Putamen (tissue), 1 donor: Measurements from ENCODE around the gene LPCAT1.
"Not testable (repeated sequence)": the region's sequence is repeated elsewhere in the genome, so short reads cannot be mapped to it uniquely, and the experiment has no call there.

Experiments used
- DNase-seq: peaks from one replicate; pipeline ENCODE4 v3.0.0-alpha.2; 2016; ENCODE audit warnings: low spot score

LPCAT1 gene

GRCh38 chr5:1423901-1424603, 99.7 kb downstream of the LPCAT1 start:
- DNase-seq: no peak

DNA sequence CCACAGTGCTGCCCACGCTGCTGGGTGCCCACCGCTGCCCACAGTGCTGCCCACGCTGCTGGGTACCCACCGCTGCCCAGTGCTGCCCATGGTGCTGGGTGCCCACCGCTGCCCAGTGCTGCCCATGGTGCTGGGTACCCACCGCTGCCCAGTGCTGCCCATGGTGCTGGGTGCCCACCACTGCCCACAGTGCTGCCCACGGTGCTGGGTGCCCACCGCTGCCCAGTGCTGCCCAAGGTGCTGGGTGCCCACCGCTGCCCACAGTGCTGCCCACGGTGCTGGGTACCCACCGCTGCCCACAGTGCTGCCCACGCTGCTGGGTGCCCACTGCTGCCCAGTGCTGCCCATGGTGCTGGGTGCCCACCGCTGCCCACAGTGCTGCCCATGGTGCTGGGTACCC, 101.2 kb downstream of the LPCAT1 start:
- DNase-seq: not testable (repeated sequence)

DNA sequence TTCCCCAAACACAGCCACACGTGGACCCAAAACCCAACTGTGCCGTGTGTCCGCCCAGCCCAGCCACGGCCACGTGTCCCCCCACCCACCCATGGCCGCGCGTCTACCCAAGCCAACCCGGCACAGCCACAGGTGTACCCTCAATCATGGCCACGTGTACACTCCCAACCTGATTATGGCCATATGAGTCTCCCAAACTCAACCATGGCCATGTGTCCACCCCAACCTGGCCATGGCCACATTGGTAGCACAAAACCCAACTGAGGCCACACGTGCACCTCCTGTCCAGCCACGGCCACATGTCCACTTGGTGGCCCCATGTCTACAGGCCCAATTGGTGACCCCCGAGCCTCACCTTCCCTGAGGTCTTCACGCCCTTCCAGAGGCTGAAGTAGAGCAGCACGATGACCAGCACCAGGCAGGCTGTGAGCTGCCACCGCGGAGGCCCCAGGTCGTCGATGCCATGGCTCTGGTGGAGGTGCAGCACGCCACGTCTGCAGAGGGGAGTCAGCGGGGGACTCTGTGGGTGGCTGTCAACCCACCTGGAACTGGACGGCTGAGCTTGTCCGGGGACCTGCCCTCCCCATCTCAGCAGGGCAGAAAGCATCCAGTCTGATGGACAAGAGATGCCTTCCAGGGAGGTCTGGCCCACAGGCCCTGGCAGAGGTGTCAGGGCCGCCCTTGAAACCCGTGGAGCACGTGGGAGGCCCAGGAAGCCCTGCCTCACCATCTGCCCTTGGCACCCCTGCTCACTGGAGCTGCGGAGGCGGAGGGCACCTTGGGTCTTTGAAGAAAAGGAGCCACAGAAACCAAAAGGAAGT, 102.0 kb downstream of the LPCAT1 start:
- no peak for DNase-seq

DNA sequence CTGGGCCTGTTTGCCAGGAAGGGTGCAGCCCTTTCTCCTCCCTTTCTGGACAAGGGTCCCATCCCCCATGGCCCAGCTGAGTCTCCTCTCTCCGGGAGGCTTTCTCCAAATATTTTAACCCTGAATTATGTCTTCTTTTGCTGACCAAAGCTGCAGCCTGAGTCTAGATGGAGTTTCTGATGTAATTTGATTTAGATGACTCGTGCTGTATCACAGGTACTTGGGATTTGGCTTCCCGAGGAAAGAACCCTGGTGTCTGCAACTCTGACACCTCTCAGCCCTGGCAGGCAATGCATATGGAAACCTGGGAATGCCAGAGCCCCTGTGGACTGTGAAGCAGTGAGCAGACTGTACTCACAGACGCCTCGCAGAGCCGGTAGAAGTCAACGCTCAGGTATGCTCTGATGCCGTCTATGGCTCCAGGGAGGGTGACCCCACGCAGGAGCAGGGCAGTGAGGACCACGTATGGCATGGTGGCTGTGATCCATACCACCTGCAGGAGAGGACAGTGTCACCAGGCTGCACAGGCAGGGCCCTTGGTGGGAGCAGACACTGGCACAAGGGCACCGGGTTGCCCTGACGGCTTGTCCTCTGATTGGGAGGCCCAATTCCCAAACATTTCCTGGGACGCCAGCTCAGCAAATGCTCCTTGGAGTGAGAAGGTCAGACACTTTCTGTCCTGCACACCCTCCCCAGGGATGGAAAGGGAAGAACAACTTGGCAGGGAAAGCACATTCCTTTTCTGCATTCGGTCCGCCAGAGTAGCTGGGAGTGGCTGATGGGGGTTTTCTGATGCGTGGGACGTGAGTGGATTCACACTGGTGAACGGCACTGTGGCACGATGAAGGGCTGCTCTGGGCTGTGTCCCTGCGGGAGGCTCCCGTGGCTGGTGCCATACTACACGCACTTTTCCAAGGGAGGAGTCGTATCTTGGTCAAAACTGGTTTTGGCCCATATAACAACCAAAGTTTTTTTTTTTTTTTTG, 103.3 kb downstream of the LPCAT1 start:
- DNase-seq: no peak

DNA sequence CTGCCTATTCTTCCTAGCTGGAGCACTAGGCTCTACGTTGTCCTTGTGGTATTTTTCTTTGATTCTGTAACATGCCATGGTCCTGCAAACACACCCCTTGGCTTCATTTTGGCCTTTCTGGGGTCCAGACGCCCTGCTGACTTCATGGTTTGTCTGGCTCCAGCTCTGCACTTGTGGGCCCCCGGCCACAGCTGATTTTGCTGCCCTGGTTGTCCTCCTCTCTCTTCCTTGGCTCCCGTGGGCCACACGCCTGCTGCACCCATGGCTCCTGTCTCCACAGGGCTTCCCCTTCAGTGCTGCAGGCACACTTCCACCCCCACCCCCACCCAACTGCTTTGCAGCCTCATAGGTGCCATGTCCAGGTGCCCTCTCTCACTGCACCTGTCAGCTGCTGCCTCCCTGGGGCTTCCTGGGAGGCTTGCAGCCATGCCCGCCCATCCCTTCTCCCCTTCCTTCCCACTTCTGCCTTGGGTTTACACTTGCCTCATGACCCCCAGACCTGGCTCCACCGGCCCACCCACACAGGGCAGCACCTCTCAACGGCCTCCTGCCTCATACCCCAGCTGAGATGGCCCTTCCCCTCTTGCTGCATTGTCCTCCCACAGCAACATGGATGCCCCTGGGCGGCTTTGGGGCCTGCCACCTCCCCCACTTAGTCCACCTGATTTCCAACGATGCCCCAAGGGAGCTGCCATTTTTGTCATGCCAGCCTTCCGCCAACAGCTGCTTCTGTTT, 104.1 kb downstream of the LPCAT1 start:
- no peak for DNase-seq

DNA sequence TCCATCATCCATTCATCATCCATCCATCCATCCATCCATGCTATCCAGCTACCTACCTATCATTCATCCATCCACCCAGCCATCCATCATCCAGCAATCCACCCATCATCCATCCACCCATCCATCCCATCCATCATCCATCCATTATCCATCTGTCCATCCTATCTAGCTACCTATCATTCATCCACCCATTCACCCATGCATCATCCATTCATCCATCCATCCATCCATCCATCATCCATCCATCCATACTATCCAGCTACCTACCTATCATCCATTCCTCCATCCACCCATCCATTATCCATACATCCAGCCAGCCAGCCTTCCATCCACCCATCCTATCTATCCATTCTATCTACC, 104.9 kb downstream of the LPCAT1 start:
- no peak for DNase-seq

- no peak for DNase-seq
Observed at GRCh38 chr5:1418238-1418920, 105.4 kb downstream of the LPCAT1 start.

DNA sequence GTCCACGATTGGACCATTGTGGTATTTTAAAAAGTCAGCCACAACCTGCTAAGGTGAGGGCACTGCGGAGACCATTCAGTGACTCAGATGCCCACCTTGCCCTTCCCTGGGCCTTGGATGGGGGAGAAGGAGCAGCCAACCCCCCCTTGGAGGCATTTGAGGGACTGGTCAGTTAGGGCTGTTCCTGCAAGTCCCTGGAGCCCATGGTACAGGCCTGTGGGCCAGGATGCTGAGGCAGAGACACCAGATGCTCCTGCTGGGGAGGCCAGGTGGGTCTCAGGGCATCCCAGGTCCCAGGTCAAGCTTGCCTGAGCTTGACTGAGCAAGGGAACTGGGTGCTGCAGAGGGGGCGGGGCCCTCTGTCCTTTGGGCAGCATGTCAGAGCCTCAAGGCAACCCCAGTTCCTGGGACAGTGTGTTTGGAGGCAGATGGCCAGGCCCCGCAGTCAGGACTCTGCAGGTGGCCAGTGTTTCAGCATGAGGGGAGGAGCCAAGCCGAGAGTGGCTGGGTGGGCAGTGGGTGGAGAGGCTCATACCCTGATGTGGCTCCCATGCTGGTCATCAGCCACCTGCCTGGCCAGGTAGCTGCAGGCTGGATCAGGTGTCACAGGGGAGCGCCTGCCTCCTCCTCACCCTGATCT, 106.1 kb downstream of the LPCAT1 start:
- no peak for DNase-seq

DNA sequence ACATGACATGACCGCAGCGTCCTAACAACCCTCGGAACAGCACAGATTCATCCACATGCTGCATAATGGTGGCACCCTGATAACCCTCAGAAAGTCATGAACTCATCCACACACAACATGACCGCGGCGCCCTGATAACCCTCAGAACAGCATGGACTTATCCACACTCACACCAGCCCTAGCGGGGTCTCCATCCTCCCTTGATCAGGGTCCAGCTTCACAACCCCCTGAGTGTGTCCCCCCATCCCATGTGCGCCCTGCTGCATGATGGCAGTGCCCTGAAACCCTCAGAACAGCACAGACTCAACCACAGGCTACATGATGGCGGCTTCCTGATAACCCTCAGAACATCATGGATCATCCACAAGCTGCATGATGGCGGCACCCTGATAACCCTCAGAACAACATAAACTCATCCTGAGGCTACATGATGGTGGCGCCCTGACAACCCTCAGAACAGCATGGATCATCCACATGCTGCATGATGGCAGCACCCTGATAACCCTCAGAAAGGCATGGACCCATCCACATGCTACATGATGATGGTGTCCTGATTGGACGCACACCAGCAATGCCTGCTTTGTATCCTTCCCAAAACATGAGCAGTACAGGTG, 106.8 kb downstream of the LPCAT1 start:
- DNase-seq: no peak

DNA sequence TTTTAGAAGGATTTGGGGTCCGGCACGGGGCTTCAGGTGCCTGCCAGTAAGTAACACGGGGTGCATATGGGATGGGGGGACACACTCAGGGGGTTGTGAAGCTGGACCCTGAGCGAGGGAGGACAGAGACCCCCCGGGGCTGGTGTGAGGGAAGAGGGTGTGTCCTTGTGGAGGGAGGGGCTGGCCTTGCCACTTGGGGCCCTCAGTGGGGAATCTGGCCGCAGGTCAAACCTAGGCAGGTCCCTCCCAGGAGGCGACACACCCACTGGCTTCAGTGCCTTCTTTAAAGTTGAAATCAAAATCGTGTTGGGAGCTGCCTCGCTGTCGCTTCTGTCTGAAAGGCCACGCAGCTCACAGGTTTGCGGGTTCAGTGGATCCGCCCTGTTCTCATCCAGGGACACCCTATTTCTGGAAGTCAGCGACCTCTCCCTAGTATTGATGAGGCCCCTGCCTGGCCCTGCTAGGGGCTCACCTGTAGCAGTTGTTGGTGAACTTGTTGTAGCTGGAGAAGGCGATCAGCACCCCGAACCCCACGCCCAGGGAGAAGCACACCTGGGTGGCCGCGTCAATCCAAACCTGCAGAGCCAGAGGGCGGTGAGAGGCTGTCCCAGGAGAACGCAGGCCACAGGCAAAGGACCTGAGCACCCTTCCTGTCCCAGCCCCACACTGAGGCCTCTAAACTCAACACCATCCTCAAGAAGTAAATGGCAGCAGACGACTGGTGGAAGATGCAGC, 108.0 kb downstream of the LPCAT1 start:
- DNase-seq: no peak

- DNase-seq: no peak
Observed at GRCh38 chr5:1415059-1415425, 108.7 kb downstream of the LPCAT1 start.

DNA sequence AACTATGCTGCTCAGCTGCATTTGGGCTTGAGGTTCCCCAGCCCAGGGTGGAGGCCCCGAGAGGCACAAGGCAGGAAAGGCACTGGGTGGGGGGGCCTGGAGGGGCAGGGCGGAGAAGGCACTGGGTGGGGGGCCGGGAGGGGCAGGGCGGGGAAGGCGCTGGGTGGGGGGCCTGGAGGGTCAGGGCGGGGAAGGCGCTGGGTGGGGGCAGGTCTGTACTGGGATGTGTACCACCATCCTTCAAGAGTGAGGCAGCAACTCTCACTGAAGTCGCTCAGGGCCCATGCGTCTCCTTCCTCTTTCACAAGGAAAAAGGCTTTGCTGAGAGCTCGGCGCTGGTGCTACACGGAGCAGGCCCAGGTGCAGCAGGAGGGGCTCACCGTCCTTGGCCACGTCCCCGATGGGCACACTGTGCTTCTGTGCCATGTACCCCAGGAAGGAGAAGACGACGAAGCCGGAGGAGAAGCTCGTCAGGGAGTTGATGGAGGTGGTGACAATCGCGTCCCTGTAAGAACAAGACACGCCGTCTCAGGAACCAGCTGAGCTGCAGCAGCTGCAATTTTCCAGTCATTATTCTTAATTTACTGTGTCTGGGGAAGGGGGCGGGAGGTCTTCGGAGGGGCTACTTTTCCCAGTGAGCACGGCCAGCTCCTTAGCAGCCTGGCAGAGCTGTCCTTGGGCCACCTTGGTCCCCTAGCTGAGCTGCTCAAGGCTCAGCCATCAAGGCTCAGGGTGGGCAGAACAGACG, 109.3 kb downstream of the LPCAT1 start:
- DNase-seq: peak; percentile 29

DNA sequence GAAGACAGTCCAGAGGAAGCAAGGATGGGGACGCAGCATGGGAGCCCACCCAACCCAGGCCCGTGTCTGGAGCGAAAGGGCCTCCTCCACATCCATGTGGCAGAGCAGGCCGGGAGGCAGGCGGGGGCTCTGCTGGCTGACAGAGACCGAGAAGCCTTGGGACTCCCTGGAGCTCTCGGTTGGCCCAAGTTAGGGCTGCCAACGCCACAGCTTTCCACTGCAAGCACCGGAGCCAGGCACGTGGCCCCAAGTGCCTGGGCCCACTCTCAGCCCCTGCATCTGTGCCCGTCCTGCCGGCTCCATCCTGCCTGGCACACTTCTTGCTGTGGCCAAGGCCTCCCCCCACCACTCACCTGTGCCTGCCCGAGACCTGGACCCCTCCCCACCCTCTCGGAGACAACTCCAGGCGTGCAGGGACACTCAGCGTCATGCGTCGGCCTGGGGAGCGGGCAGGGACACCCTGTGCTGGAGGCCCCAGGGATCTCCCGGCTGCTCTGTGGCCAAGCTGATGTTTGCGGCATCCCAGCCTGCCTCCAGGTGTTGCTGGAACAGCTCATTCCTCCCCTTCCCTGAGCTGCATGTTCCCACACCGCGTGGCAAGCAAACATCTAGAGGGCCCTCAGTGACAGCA, 110.0 kb downstream of the LPCAT1 start:
- no peak for DNase-seq

- DNase-seq: no peak
Observed at GRCh38 chr5:1413211-1413610, 110.5 kb downstream of the LPCAT1 start.

GRCh38 chr5:1412621-1413020, 111.1 kb downstream of the LPCAT1 start:
- no peak for DNase-seq

DNA sequence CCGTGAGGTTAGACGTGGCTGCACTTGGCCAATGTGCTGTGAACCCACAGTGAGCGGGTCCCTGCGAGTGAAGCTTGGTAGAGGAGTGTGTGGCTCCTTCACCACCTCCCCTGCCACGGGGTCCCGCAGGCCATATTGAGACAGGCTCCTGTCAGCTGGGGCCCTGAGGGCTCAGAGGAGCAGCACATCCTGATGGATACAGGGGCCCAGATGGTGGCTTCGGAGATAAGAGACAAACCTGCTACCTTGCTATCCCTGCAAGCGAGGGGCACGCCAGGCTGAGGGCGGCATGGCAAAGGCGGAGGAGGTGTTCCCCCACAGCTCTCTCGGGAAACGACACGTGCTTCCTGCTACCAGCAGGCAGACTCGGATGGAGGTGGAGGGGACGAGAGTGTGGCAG, 111.6 kb downstream of the LPCAT1 start:
- DNase-seq: no peak
